CD4-positive, alpha-beta T cell treated with Interleukin-6 for 4 hours (primary cell): ENCODE results near the gene TULP4.
"Not testable (repeated sequence)": the region's sequence is repeated elsewhere in the genome, so short reads cannot be mapped to it uniquely, and the experiment has no call there.

ENCODE experiments used
- DNase-seq: peaks from one replicate; pipeline ENCODE4 v3.0.0-alpha.2; 2020; ENCODE audit warnings: mixed read lengths

The TULP4 gene

GRCh38 chr6:158398252-158399024 lies 86.2 kb downstream of the TULP4 start:
- DNase-seq, result no peak

DNA sequence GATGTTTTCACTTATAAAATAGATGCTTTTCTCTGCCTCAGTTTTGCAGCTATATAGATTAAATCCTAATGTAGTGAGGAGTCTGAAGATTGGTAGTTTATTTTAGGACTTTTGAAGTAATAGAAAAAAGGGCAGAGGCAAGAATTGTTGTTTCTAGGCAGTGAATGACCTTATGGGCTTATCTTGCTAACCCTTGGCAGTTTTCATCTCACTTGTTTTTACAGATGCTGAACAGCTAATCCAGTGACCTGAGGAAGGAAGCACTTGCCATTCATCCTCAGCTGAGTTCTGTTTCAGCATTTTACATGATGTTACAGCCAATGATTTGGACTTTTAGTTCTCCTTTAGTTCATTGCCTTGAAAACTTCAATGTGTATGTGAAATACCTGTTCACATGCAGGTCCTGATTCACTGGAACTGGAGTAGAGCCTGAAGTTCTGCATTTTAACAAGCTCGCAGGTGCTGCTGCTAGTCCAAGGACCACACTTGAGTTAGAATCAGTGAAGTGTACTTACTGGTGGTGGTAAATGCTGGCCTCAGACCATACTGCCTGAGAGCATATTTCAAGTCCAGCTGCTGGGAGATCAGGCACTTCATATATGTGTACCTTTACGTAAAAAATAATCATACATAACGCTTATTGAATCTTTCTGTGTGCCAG lies 86.9 kb downstream of the TULP4 start:
- no peak for DNase-seq

DNA sequence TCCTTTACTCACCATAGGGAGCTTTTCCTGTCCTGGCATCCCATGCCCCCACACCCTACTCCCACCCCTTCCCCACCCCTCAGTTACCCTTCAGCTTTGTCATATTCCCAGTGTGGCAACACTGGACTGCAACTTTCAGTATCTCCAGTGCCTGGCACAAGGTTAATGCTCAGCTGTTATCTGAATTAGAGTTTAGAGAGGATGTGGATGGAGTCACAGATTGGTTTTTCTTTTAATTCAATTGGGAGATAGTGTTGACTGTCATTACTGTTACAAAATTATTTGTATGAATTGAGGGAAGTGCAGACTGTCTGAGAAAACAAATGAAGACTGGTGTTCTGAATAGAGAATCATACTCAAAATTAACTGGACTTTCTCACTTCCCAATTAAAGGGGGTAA lies 89.9 kb downstream of the TULP4 start:
- no peak for DNase-seq

DNA sequence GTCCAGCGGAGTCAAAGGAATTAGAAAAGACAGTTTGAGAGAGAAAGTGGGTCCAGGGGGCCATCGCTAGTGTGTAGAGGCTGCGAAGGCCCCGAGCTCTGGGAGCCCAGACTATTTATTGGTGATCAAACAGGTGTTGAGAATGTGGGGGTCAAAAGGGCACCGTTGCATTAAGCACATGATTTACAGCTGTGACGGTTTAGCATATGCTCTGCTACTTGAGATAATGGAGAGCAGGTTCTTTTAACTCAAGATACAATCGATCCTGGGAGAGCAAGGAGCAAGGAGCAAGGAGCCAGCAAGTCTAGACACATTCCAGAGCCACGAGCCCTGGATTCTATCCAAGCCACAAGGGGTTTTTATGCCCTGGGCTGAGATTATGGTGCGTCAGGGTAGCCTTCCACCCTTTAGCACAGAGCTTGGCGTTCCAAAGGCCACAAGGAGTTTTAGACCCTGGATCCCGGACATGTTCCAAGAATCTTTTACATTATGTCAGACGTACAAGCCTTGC lies 93.1 kb downstream of the TULP4 start:
- not testable (repeated sequence) for DNase-seq

DNA sequence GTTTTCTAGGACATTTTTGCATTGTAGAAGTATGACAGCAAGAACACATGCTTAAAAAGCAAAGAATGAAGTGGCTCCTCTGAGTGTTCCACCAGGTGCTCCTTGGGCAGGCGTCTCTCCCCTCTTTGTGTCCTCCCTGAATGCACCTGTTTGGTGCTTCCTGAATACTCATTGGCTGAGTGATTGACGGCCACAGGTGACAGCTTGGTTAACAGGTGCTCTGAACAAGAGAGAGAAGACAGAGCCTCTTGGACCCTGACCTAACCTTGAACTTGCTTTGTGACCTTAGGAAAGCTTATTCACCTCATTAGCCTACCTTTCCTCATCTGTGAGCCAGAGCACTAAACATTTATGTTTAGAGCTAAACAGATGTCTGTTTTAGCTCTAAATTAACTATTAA lies 93.7 kb downstream of the TULP4 start:
- no peak for DNase-seq

GRCh38 chr6:158406736-158407135 lies 94.5 kb downstream of the TULP4 start:
- DNase-seq, result no peak

DNA sequence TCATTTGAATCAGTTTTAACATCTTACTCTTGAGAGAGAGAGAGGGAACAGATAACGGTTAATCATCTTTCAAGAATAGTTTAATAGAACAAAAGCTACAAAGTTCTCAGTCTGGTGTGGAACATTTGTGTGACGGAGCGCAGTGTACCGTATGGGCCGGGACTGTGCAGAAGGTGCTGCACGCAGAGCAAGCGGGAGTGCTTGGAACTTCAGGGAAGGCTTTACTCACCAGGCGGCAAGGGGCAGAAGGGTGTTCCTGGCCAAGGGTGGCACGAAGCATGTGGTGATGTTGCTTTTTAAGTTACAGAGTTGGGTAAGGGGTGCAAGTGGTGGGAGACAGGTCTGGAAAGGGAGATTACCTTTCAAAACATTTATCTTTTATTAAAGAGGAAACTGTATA lies 95.7 kb downstream of the TULP4 start:
- DNase-seq, result no peak

DNA sequence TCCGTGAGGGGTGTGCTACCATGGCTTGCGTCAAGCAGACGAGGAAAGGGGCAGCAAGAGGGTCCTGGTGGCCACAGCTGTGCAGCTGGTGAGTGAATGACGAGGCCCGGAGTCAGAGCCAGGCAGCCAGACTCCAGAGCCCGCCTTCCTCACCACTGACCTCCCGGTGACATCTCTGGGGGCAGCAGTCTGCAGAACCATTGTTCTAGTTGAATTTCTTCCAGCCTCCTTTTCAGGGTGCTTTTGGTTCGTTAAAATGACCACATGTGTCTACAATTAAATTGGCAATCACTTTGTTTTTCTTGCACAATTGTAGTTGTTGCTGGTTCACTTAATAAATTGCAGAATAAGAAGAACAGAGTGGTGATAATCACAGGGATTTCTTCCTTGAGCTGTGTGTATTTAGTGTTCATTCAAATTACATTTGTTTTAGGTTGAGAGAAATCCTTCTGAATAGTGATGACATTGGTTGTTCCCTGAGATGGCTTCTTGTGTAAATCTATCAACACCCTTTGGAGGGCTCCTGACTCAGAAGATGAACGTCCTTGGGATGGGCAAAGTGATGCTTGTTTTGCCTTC lies 96.4 kb downstream of the TULP4 start:
- DNase-seq, result no peak

- no peak for DNase-seq
Observed at GRCh38 chr6:158409451-158409850, 97.2 kb downstream of the TULP4 start.

DNA sequence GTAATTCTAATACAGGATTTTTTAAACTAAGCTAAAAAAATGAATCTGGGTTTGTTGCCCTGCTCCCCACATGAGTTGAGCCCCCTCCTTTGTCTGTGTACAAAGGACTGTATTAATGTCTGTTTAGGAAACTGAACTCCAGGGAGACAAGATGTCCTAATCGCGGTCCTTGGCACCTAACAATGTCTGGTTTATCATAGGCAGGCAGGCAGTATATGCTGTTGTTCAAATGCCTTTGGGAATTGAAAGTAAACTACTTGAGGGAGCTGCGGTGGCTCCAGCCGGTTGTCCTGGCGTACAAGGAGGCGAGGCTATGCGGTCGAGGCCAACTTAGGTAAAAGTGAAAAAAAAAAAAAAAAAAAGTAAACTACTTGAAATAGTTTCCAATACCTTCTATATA lies 98.5 kb downstream of the TULP4 start:
- DNase-seq, result no peak

DNA sequence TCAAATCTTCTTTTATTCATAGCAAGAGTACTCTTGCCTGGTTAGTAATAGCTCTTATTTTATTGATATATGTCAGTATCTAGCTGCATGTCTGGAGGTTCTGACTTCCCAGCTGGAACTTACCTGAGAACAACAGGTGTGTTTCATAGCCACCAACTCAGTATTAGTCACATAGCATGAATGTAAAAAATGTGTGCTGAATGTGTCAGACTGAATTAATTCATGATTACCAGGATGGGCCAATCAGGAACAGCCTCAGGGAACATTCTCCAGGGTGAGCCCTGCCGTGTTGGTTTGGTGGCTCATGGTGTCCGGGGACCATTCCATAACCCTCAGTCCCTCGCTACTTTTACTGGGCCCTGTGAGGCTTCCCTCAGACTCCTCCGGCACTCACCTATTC lies 99.7 kb downstream of the TULP4 start:
- DNase-seq, result no peak

GRCh38 chr6:158413028-158413427 lies 100.8 kb downstream of the TULP4 start:
- DNase-seq, result no peak

GRCh38 chr6:158413814-158414565 lies 101.7 kb downstream of the TULP4 start:
- no peak for DNase-seq

DNA sequence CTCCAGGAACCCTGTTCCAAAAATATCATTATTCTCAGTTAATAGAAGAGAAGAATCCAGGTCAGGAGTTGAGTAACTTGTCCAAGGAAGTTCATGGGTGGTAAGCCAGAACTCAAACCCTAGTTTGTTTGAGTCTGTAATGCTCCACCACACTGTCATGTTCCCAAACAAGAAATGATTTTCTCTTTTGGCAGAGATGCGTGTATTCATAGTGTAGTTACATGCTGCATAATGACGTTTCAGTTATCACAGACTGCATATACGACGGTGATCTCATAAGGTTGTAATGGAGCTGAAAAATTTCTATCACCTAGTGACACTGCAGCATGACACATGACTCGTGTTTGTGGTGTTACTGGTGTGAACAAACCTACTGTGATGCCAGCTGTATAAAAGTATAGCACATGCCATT lies 102.6 kb downstream of the TULP4 start:
- DNase-seq, result no peak

DNA sequence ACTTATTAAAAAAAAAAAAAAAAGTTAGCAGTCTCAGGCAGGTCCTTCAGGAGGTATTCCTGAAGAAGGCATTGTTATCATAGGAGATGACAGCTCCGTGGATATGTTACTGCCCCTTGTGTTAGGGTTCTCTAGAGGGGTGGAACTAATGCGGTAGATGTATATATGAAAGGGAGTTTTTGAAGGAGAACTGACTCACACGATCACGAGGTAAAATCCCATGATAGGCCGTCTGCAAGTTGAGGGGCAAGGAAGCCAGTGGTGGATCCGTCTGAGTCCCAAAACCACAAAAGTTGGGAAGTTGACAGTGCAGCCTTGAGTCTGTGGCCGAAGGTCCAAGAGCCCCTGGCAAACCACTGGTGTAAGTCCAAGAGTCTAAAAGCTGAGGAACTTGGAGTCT lies 103.4 kb downstream of the TULP4 start:
- no peak for DNase-seq

DNA sequence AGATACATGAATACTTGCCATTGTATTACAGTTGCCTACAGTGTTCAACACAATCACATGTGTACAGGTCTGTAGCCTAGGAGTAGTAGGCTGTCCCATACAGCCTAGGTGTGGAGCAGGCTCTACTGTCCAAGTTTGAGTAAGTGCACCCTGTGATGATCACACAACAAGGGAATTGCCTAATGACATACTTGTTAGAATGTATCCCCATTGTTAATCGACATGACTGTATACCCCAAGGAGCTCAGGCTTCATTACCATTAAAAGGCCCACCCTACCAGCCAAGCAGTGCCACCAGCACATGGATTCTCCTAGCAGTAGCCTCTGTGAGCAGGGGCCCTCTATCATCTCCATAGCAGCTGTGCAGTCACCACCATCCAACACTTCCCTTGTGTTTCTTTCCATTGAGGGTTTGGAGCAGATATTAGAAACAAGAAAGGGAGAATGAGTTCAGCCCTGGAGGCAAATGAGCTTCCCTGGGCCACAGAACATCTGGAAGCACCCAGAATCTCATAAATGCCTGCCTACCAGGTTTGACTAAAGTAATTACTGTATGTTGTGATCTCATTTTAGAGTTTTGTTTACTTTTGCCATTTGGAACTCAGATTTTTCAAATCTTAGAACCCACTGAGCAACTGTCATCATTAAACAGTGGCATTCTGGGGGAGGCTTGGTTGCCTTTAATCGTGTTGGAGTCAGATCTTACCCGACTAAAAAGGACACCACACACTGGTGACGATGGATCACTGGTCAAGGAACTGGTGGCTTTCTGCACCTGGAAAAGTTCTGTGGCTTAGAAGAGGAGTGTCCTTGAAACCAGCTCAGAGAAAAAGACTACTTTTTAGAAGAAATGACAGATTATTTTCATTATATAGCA lies 104.9 kb downstream of the TULP4 start:
- no peak for DNase-seq

GRCh38 chr6:158417760-158418098 lies 105.5 kb downstream of the TULP4 start:
- no peak for DNase-seq

DNA sequence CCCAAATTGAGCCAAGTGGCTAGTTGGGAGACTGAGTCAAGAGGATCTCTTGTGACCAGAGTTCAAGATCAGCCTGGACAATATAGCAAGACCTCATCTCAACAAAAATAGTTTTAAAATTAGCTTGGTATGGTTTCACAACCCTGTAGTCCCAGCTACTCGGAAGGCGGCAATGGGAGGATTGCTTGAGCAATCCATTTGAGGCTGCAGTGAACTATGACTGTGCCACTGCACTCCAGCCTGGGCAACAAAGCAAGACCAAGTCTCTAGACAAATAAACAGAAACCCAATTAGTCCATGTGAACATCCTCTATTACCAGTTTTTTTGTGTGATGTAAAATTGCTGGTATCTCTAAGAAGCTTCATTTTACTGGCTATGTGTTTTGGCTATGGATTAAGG lies 106.2 kb downstream of the TULP4 start:
- DNase-seq, result no peak

- DNase-seq, result no peak
Observed at GRCh38 chr6:158419339-158419909, 107.2 kb downstream of the TULP4 start.

DNA sequence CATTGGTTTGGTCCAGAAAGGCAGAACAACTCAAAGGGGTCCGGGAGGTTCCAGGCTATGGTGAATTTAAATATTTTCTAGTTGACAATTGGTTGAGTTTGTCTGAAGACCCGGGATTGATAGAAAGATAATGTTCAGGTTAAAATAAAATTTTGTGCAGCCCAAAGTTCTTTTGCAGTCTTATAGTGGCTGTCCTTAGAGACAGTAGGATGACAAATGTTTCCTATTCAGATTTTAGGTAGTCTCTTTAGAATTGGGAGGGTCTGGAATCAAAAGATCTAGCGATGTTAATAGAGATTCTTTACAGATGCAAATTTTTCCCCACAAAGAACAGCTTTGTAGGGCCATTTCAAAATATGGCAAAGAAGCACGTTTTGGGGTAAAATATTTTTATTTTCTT lies 109.1 kb downstream of the TULP4 start:
- DNase-seq, result no peak

DNA sequence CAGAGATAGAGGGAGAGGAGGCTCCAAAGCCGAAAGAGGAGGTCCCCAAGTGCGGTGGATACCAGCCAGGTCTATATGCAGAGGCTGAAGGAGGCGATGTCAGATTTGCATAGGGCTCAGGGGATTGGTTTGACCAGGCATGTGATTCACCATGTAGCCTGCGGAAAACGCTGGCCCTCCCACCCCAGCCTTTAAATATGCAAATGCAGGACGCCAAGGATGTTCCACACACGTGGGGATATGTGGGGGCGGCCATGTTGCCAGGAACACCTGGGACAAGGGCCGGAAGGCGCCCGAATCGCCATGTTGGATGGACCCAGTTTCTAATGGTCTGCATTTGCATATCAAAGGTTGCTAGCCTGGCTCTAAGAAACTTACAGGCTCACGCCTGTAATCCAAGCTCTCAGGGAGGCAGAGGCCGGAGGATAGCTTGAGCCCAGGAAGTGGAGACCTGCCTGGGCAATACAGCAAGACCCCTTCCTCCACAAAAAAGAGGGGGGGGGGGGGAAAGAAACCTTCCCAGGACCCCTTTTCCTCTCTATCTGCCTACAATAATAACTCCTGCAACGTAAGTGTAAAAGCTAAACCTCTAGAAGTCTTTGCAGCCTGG lies 110.5 kb downstream of the TULP4 start:
- DNase-seq, result no peak

DNA sequence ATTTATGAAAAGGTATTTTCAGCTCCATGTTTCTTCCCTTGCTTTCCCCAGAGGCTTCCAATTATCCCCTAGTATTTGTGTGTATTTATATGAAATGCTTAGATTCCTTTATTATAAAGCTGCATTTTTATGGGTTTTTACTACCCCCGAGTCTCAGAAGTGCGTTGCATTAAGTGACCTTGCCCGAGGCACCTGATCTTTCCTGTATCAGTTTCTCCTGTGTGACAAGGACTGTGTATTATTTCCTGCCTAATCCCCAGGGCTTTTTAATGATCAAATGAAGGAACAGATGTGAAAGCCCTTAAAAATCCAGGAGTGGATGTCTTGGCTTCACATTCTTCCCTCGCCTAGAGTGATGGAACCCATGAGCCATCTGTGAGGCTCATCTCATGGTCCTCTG lies 118.8 kb downstream of the TULP4 start:
- no peak for DNase-seq
